Left cardiac atrium (tissue), 4 donors: ENCODE measurements around the gene CLDN20. TPM values are rescaled to one million over a fixed set of nuclear protein-coding genes. Genes with fewer than 3 reads are reported as not detected.

Experiments
- ATAC-seq, 2 donors: fragments of 200-7000 bp; cut with Tn5 transposase; one replicate each; pipeline ENCODE4 v1.9.1; 2020; ENCODE audit warnings: mild to moderate bottlenecking in 2 of 2, moderate library complexity in 2 of 2
- DNase-seq: peaks from one replicate; pipeline ENCODE4 v3.0.0-alpha.2; 2020
- intact Hi-C, 2 donors: fragments of 100-400 bp; cut with DNase I; formaldehyde crosslinking; loops; one replicate each; pipeline versions ENCODE4 v1.14.1 to v1.15.1; 2022 to 2023
- total RNA-seq, 2 donors: library from RNA; stranded (reverse); fragmentation: NEBNext Ultra II Directional; extraction: Animal tissue kit (Norgen Biotek cat#: 25700); gene quantifications; one replicate each; pipeline ENCODE4 v1.2.1, GENCODE V29; 2021
- donor health status: DM: no; HTN: yes; CAD: no.
- donor health status: DM: no; HTN: yes; CAD: no; lungs with severe emphysema.
- donor health status: DM: yes; HTN: yes; CAD: no.
- donor health status: Dilated cardiomyopathy.

Gene CLDN20
- total RNA-seq, 2 donors from 2014 or later, result not detected

DNA sequence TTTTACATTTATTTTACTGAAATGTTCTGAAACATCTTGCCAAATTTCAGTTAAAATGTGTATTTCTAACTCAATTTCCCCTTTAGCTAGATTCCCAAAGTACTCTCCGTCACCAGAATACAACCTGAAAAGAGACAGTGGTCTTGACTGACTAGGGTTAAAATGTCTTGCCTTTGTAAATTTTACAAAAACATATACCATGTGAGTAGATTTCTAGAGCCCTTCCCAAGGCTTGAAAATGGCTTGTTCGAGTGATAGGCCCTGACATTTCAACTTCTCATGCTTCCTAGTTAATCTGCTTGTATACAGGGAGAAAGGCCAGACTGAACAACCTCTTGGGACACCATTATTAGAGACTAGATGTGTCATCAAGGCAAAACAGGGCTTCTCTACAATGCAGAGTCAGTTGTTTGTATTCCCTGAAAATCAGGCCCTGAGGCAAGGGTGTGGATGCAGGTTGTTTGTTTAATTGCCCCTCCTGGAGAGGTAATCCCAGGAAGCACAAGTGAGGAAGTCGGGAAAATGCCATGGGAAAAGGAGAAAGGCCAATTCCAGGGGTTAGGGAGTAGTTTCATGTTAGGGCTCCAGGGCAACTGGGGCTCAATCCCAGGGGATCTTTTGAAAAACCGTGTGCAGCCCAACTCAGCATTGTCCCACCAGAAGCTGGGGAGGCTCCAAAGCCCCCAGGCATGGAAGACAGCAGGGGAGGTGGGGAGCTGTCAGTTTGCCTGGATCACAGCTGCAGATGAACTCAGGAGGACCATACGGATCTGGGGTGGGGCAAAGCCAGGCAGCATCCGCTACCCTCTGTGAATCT is 62.1 kb downstream of the CLDN20 start:
- no peak for DNase-seq
- intact Hi-C loops, result no loop called here

More for the DNA sequence above, 62.1 kb downstream of the CLDN20 start:
- no peak for ATAC-seq

Other genes with a start within 250 kb of the CLDN20 start
- gene TFB1M, start 50.5 kb downstream of the CLDN20 start, total RNA-seq, result 10 to 100 TPM; 13.9 to 15.6 TPM
- gene NOX3, start 191.8 kb downstream of the CLDN20 start, total RNA-seq, result not detected